HG02885 (cell line): Measurements from ENCODE around the gene ATP6V1E1.
"Not testable (repeated sequence)": the region's sequence is repeated elsewhere in the genome, so short reads cannot be mapped to it uniquely, and the experiment has no call there.

Source experiments
- ATAC-seq: cut with Tn5 transposase; IDR thresholded peaks from one replicate; pipeline ENCODE4 v1.9.1; 2021; ENCODE audit warnings: mild to moderate bottlenecking; ENCODE audit not compliant: unreplicated experiment, poor library complexity

ATP6V1E1 gene

GRCh38 chr22:17586831-17587440, 41.6 kb downstream of the ATP6V1E1 start:
- ATAC-seq: no peak

- no peak for ATAC-seq
Observed at GRCh38 chr22:17583151-17583550, 45.4 kb downstream of the ATP6V1E1 start.

- ATAC-seq: no peak
Observed at GRCh38 chr22:17581631-17582030, 46.9 kb downstream of the ATP6V1E1 start.

DNA sequence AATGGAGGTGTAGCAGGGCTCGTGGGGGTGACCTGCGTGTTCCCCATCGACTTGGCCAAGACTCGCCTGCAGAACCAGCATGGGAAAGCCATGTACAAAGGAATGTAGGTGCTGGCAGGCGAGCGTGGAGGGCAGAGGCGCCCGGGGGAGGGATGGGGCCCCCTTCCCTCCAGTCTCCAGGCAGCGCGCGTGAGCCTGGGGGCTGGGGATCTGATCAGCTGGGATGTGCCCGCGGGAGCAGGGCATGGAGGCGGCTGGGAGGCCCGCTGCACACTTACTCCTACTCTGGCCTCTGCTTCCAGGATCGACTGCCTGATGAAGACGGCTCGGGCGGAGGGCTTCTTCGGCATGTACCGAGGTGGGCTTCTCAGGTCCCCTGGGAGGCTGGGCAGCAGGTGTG, 47.5 kb downstream of the ATP6V1E1 start:
- ATAC-seq: no peak

DNA sequence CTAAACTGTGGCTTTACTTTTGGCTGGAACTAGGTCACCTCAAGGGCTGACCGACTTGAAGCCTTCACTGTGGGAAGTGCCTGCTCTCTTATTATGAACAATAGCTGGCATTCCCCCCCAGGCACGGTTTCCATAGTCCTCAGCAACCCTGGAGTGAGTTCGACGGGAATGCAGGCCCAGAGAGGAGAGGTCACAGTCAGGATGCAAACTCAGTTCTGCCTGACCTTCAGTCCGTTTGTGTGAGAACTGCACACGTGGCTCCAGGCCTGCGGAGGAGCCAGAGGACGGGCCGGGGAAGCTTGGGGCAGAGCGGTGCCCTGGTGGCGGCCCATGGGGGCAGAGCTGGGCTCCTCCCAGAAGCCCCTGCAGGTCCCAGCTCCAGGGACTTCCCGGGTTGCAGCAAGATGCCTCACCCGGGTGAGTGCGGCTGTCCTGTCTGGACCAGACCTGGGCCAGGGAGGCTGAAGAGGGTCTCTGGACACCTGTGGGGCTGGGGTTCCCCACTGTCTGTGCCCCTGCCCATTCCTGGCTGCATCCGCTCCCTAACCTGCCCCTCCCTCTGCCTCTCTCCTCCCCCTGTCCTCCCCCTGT, 48.0 kb downstream of the ATP6V1E1 start:
- ATAC-seq: no peak

DNA sequence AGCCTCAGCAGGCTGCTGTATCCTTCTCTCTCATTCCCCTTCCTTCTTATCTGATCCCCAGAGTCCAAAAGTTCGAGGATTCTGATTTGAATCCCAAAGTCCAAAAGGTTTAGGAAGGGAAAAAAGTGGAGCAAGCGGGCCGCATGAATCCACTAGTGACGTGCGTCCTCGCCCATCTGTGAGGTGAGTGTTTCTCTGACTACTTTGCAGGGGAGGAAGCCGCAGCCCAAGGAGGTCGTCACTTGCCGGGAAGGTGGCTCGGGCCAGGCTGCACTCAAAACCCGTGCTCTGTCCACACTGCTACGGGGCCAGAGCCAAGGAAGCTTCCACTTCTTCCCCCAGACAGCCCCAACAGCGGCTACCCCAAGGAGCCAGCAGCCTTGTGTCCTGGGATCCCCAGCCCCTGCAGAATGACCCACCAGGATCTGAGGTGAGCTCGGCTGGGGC, 49.0 kb downstream of the ATP6V1E1 start:
- ATAC-seq: no peak

DNA sequence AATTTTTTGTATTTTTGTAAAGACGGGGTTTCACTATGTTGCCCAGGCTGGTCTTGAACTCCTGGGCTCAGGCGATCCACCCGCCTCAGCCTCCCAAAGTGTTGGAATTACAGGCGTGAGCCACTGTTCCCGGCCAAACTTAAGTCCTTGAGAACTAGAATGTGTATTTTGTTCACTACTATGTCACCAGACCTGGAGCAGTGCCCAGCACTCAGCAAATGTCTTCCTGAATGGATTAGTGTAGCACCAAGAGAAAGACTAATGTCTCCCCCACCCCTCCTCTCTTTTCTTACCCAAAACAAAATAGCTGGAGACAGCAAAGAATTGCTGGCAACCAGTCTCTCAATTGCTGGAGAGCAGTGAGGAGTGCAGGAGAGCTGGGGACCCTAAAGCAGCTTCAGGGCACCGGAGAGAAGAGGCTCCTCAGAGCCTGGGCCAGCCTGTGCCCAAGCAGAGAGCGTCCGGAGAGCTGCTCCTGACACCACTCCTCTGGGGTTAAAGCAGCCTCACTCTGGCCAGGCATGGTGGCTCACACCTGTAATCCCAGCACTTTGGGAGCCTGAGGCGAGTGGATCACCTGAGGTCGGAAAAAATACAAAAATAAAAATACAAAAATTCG, 50.3 kb downstream of the ATP6V1E1 start:
- no peak for ATAC-seq

DNA sequence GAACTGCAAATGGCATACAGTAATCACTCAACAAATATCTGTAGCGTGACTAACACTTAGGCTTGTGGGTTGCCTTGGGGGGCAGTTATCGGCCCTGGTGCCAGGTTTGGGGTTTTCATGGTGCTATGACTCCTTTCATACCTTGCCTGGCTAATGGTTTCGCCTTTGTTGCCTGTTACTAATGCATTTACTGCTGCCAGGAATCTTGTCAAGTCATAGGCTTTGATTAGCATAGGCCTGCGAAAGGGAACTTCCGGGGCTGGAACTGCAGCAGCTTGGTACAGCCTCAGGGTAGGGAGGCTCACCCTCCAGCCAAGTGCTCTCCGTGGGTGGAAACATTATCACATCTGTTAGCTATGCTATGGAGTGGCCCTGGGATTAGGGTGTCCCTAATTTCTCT, 52.1 kb downstream of the ATP6V1E1 start:
- no peak for ATAC-seq

DNA sequence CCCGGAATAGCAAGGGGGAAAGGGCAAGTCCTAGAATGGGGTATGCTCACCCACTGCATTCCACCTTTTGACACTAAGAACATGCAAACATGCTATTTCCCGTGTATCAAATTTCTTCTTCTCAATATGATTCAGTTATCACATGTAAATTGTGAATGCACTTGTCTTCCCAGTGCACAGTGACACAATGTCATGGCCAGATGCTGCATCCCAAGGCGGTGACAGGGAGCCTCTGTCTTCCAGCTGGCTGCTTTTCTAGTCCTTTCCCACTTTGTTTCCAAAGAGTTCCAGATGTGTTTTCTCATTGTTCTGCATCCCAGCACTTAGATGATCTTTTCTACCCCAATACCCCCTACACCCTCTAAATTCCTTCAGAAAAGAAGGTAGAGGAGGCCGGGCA, 52.9 kb downstream of the ATP6V1E1 start:
- no peak for ATAC-seq

GRCh38 chr22:17575151-17575550, 53.4 kb downstream of the ATP6V1E1 start:
- no peak for ATAC-seq

GRCh38 chr22:17570851-17571631, 57.5 kb downstream of the ATP6V1E1 start:
- ATAC-seq: no peak

- ATAC-seq: no peak
Observed at GRCh38 chr22:17569971-17570511, 58.5 kb downstream of the ATP6V1E1 start.

DNA sequence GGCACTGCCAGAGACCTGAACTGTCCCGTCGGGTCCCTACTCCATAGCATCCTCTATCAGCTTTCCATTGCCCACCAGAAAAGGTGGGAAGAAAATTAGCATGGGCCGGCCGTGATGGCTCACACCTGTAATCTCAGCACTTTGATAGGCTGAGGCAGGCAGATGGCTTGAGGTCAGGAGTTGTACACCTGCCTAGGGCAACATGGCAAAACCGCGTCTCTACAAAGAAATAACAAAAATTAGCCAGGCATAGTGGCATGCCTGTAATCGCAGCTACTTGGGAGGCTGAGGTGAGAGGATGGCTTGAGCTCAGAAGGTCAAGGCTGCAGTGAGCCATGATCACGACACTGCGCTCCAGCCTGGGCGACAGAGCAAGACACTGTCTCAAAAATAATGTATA, 61.8 kb downstream of the ATP6V1E1 start:
- no peak for ATAC-seq

GRCh38 chr22:17566016-17566687, 62.4 kb downstream of the ATP6V1E1 start:
- not testable (repeated sequence) for ATAC-seq

- no peak for ATAC-seq
Observed at GRCh38 chr22:17563936-17564391, 64.6 kb downstream of the ATP6V1E1 start.

DNA sequence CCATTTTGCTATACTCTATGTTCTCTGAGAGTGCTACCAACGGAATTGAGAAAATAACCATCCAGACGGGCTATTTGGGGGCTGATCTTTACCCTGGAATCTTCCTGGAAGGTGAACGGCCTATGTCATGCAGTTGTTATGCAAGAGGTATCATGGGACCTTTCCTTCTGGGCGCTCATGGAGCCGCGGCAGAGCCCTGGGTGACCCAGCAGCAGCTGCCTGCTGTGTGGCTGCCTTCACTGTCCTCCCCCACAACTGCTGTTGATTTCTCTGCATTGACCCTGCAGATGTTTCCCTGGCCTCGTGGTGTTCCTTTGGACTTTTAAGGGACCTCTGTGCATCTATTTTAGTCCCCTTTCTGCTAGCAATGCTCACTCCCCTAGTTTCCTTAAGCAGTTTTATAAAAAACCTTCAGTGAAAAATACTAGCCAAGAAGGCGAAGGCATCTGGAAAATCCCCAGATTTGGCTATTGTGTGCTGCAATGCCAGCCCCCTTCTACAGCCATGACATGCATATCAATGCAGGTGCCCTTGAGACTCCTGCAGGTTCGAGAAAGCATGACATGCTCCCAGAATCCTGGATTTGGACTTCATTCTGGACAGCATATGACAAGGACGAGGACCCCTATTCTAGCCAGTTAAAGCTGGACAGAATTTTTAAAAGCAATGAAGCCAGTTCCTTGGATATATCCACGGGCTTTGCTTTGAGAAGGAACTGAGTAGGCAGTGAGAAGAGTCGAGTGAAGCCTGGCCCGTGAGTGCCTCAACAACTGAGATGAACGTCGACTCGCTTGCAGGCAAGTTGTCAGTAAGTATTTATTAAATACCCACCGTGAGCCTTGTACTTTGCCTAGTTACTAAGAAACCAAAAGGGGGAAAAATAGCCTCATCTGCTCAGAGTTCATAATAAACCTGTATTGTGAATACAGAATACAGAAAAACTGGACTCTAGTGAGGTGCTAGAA, 65.4 kb downstream of the ATP6V1E1 start, which contains the start of gene SLC25A18:
Gene SLC25A18, plus strand, starts transcription at position 593 of the 965 bp plus-strand sequence. CDS start 16,447 bp downstream, outside the sequence.
- ATAC-seq: no peak

DNA sequence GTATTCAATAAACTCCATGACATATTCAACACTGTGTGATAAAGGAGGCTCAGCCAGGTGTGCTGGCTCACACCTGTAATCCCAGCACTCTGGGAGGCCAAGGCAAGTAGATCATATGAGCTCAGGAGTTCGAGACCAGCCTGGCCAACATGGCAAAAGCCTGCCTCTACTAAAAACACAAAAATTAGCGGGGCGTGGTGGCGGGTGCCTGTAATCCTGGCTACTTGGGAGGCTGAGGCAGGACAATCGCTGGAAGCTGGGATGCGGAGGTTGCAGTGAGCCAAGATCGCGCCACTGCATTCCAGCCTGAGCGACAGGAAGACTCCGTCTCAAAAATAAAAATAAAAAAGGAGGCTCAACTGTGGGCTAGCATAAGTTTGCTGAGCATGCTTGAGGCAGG, 69.4 kb downstream of the ATP6V1E1 start:
- ATAC-seq: no peak

DNA sequence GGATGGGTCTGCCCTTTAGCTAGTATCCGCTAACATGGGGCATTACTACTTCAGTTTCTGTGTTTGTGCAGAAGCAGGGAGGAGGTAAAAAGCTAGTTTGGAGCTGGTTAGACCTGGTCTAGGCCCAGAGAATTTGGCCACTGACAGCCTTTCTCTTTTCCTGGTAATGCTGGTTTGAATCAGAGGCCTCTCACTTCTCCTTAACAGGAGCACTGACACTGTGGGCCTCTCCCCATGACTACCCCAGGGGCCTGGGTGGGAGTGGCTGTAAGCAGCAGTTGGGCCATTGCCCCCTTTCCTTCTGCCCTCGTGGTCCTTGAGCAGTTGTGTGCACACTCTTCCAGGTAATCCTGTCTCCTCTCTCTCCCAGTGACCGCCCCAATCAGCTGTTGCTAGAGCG, 73.7 kb downstream of the ATP6V1E1 start:
- ATAC-seq: no peak

DNA sequence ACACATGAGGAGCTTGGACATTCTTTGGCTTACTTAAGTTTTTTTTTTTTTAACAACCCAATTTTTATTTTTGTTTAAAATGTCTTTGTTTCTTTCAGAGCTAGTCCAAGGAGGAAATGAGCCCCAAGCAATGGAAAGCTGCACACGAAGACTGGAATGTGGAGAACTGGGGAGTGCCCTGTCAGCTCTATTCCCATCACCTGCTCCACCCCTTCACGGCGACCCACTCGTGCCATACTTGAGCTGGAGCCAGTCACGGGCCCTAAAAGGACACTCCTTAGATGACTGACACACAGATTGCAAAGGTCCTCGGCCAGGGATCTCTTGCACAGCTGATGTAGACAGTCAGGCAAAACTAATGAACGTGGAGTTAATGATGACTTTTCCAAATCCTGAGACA, 75.8 kb downstream of the ATP6V1E1 start:
- no peak for ATAC-seq
